GM12878 (cell line): ENCODE measurements around the gene NUDT16L1. TPM values are rescaled to one million over a fixed set of nuclear protein-coding genes. Genes with fewer than 3 reads are reported as not detected.

ENCODE experiments used
- ATAC-seq: fragments of 200-7000 bp; cut with Tn5 transposase; 3 replicates; pipeline ENCODE4 v1.9.1; 2020; ENCODE audit warnings: mild to moderate bottlenecking, moderate library complexity
- BruUV-seq: library from RNA; stranded (reverse); fragments of 400-500 nt; replicated peaks from 2 replicates; lab custom pipeline; 2021; lab: Mats Ljungman, UMichigan
- CTCF ChIA-PET: fragments of 300-600 bp; sonication (Branson Sonifier 250); formaldehyde crosslinking; extraction: SDS; loops from one replicate; lab custom pipeline; 2021; ENCODE audit warnings: inconsistent platforms; lab: Yijun Ruan, JAX
- POLR2A ChIA-PET: fragments of 350-600 bp; formaldehyde crosslinking; extraction: SDS; loops from one replicate; lab custom pipeline; 2021; ENCODE audit warnings: inconsistent platforms; lab: Charles Lee
- RAD21 ChIA-PET: fragments of 300-600 bp; sonication (Branson Sonifier 250); formaldehyde crosslinking; loops from one replicate; lab custom pipeline; 2023; ENCODE audit warnings: antibody characterized with exemption; ENCODE audit not compliant: unreplicated experiment; lab: Charles Lee
- SMC1A ChIA-PET: fragments of 300-600 bp; sonication (Branson Sonifier 250); formaldehyde crosslinking; loops from one replicate; lab custom pipeline; 2023; ENCODE audit not compliant: unreplicated experiment, uncharacterized antibody; lab: Charles Lee
- DNase-seq: peaks from one replicate; pipeline ENCODE4 v3.0.0-alpha.2; 2011; ENCODE audit warnings: low read depth, low spot score
- FAIRE-seq: peaks from 3 replicates; lab custom pipeline; 2011; peaks lifted over from hg19 to GRCh38; lab: Jason Lieb, UNC
- H2AFZ ChIP-seq: 2 replicates; pipeline ENCODE4 v1.6.0; 2011; ENCODE audit warnings: low read depth, low read length, control low read depth; ENCODE audit not compliant: control insufficient read depth
- H3K27ac ChIP-seq: 2 replicates; pipeline ENCODE4 v1.5.1; 2011; ENCODE audit warnings: control low read depth; ENCODE audit not compliant: control insufficient read depth, insufficient read depth
- H3K27me3 ChIP-seq, 2 experiments: replicated peaks in 1 of 2; 2 replicates each; pipeline versions ENCODE4 v1.6.0 to v1.6.1; 2011; ENCODE audit warnings: low read length in 1 of 2; ENCODE audit not compliant: control insufficient read depth in 2 of 2, insufficient read depth in 2 of 2
- H3K36me3 ChIP-seq, 2 experiments: 2 replicates each; pipeline ENCODE4 v1.5.1; 2011; ENCODE audit warnings: low read length in 1 of 2; ENCODE audit not compliant: control insufficient read depth in 2 of 2, insufficient read depth in 2 of 2
- H3K4me1 ChIP-seq: 2 replicates; pipeline ENCODE4 v1.6.1; 2011; ENCODE audit warnings: mild to moderate bottlenecking, low read length, moderate library complexity, mixed read lengths; ENCODE audit not compliant: control insufficient read depth, insufficient read depth
- H3K4me2 ChIP-seq: 2 replicates; pipeline ENCODE4 v1.6.0; 2011; ENCODE audit warnings: control low read depth; ENCODE audit not compliant: control insufficient read depth, insufficient read depth
- H3K4me3 ChIP-seq: fragments of 200-600 bp; sonication (generic); 2 replicates; pipeline ENCODE4 v1.5.1; 2016
- H3K79me2 ChIP-seq: 2 replicates; pipeline ENCODE4 v1.6.0; 2011; ENCODE audit warnings: low read length; ENCODE audit not compliant: control insufficient read depth, insufficient read depth
- H3K9ac ChIP-seq: 2 replicates; pipeline ENCODE4 v1.8.0; 2011; ENCODE audit warnings: low read length, control low read depth, mixed read lengths; ENCODE audit not compliant: control insufficient read depth, insufficient read depth
- H3K9me3 ChIP-seq: replicated peaks from 3 replicates; pipeline ENCODE4 v1.5.1; 2011; ENCODE audit warnings: mild to moderate bottlenecking, low read length; ENCODE audit not compliant: control insufficient read depth, insufficient read depth
- H4K20me1 ChIP-seq: 2 replicates; pipeline ENCODE4 v1.6.0; 2011; ENCODE audit not compliant: control insufficient read depth, insufficient read depth
- HDAC6 ChIP-seq: fragments of 200-600 bp; sonication (generic); IDR thresholded peaks from one replicate; pipeline ENCODE4 v1.8.0; 2017; ENCODE audit warnings: antibody characterized with exemption; ENCODE audit not compliant: unreplicated experiment
- IRF5 ChIP-seq: fragments of 450-650 bp; IDR thresholded peaks from 2 replicates; pipeline ENCODE4 v1.6.1; 2017; ENCODE audit warnings: borderline replicate concordance
- NKRF ChIP-seq: fragments of 450-650 bp; conservative IDR thresholded peaks from 2 replicates; pipeline ENCODE4 v1.6.1; 2017; ENCODE audit warnings: mild to moderate bottlenecking, moderate library complexity
- PML ChIP-seq: IDR thresholded peaks from 2 replicates; pipeline ENCODE4 v1.6.1; 2012; ENCODE audit warnings: low read length, inconsistent platforms
- SMARCA5 ChIP-seq: fragments of 450-650 bp; IDR thresholded peaks from 2 replicates; pipeline ENCODE4 v1.6.1; 2017; ENCODE audit warnings: mild to moderate bottlenecking
- SUPT20H ChIP-seq: IDR thresholded peaks from 2 replicates; pipeline ENCODE4 v1.6.1; 2011; ENCODE audit warnings: low read depth, mild to moderate bottlenecking, low read length, moderate library complexity, borderline replicate concordance; ENCODE audit not compliant: control insufficient read depth
- TBL1XR1 ChIP-seq: IDR thresholded peaks from 2 replicates; pipeline ENCODE4 v1.6.1; 2012; ENCODE audit warnings: low read depth, low read length, improper control_type of control experiment
- YBX1 ChIP-seq: fragments of 450-650 bp; IDR thresholded peaks from 2 replicates; pipeline ENCODE4 v1.6.1; 2016; ENCODE audit warnings: antibody characterized with exemption
- ZNF274 ChIP-seq: IDR thresholded peaks from one replicate; pipeline ENCODE4 v1.8.0; 2011; ENCODE audit not compliant: insufficient read length, insufficient read depth
- ZNF384 ChIP-seq: IDR thresholded peaks from 2 replicates; pipeline ENCODE4 v1.6.1; 2012; ENCODE audit warnings: low read depth, mild to moderate bottlenecking, low read length, improper control_type of control experiment, borderline replicate concordance
- WGBS: methylation state at CpG from one replicate; pipeline ENCODE4 v1.1.6; 2016; ENCODE audit warnings: low lambda C conversion rate; ENCODE audit not compliant: insufficient replicate concordance, insufficient coverage; ENCODE audit errors: missing lambda C conversion rate; 5-methylcytosine and 5-hydroxymethylcytosine counted together
- in situ Hi-C: fragments of 300-500 bp; cut with MboI; formaldehyde crosslinking; loops from 9 replicates; pipeline ENCODE4 v1.14.3; 2018; ENCODE audit warnings: mixed read lengths
- intact Hi-C: fragments of 100-400 bp; cut with micrococcal nuclease; formaldehyde crosslinking; loops from one replicate; pipeline ENCODE4 v1.14.2; 2022; ENCODE audit not compliant: unreplicated experiment
- polyA plus RNA-seq, 11 experiments: library from polyadenylated mRNA; depleted of rRNA in 4 of 11; unstranded in 6 of 11; stranded (reverse) in 5 of 11; fragments of >200 nt; fragmentation: Nextera tagmentation in 4 of 11; fragmentation: Illumina TruSeq in 1 of 11; extraction: Ambion mirVana in 4 of 11; extraction: Trizol in 1 of 11; gene quantifications; 1 replicate in 1 of 11; 2 replicates in 10 of 11; pipeline versions ENCODE4 v1.2.1 to v1.2.3, GENCODE V29; 2011 to 2016; ENCODE audit warnings: inconsistent platforms in 2 of 11, missing spikeins in 2 of 11, low read depth in 1 of 11
- total RNA-seq, 4 experiments: library from RNA; depleted of rRNA in 3 of 4; stranded (reverse); fragments of >200 nt in 3 of 4; fragmentation: Illumina TruSeq in 1 of 4; extraction: Trizol in 1 of 4; gene quantifications; 2 replicates each; pipeline versions ENCODE4 v1.2.1 to v1.2.3, GENCODE V29; 2013 to 2021
- TF ChIP-seq, protein P1 (sequence below): fragments of 150-350 bp; IDR thresholded peaks from 2 replicates; pipeline ENCODE4 v1.6.1; 2016; ENCODE audit warnings: low read depth, low read length
- TF ChIP-seq, protein P2 (sequence below): IDR thresholded peaks from 2 replicates; pipeline ENCODE4 v1.6.1; 2012; ENCODE audit warnings: improper control_type of control experiment, low read depth, low read length; ENCODE audit not compliant: insufficient replicate concordance

The NUDT16L1 gene
- total and polyA plus RNA-seq, 10 of the 15 experiments (the other 5 are each of a cell fraction or from before 2014, with no cell fraction given): 1.4 to 77.7 (median 28.9) TPM

GRCh38 chr16:4663465-4663776, 29.9 kb upstream of the NUDT16L1 start:
- DNase-seq (no peak), FAIRE-seq (no peak), ATAC-seq (no peak)
- BruUV-seq: no TSS peak
- 75% methylated on average over 5 of the region's 5 CpGs for WGBS
- POLR2A ChIA-PET: no interaction called here
- RAD21 ChIA-PET: no interaction called here
- Histone ChIP-seq H3K4me3 (no peak overlapping the region), H4K20me1 (no peaks in the 10 kb centered on the region), H3K27me3 (no peaks in the 10 kb centered on the region), H3K27ac (no peak overlapping the region), H3K79me2 (no peaks in the 10 kb centered on the region), H3K4me2 (no peak overlapping the region), H3K9me3 (no peaks in the 10 kb centered on the region), H2AFZ (no peak overlapping the region), H3K9ac (no peak overlapping the region), H3K4me1 (peaks cover 16% of the 10 kb centered on the region), H3K36me3 (peaks cover 18 to 29% of the 10 kb centered on the region in 2 experiments; a peak in 3 of 4 replicates)
- CTCF ChIA-PET: no interaction called here
- in situ Hi-C loops (no loop called here), intact Hi-C loops (no loop called here)
- SMC1A ChIA-PET: no interaction called here
- TF ChIP-seq, protein P1, sequence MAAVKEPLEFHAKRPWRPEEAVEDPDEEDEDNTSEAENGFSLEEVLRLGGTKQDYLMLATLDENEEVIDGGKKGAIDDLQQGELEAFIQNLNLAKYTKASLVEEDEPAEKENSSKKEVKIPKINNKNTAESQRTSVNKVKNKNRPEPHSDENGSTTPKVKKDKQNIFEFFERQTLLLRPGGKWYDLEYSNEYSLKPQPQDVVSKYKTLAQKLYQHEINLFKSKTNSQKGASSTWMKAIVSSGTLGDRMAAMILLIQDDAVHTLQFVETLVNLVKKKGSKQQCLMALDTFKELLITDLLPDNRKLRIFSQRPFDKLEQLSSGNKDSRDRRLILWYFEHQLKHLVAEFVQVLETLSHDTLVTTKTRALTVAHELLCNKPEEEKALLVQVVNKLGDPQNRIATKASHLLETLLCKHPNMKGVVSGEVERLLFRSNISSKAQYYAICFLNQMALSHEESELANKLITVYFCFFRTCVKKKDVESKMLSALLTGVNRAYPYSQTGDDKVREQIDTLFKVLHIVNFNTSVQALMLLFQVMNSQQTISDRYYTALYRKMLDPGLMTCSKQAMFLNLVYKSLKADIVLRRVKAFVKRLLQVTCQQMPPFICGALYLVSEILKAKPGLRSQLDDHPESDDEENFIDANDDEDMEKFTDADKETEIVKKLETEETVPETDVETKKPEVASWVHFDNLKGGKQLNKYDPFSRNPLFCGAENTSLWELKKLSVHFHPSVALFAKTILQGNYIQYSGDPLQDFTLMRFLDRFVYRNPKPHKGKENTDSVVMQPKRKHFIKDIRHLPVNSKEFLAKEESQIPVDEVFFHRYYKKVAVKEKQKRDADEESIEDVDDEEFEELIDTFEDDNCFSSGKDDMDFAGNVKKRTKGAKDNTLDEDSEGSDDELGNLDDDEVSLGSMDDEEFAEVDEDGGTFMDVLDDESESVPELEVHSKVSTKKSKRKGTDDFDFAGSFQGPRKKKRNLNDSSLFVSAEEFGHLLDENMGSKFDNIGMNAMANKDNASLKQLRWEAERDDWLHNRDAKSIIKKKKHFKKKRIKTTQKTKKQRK: no peak
- no peak for TF ChIP-seq TBL1XR1
- no peak for TF ChIP-seq SMARCA5
- TF ChIP-seq, protein P2, sequence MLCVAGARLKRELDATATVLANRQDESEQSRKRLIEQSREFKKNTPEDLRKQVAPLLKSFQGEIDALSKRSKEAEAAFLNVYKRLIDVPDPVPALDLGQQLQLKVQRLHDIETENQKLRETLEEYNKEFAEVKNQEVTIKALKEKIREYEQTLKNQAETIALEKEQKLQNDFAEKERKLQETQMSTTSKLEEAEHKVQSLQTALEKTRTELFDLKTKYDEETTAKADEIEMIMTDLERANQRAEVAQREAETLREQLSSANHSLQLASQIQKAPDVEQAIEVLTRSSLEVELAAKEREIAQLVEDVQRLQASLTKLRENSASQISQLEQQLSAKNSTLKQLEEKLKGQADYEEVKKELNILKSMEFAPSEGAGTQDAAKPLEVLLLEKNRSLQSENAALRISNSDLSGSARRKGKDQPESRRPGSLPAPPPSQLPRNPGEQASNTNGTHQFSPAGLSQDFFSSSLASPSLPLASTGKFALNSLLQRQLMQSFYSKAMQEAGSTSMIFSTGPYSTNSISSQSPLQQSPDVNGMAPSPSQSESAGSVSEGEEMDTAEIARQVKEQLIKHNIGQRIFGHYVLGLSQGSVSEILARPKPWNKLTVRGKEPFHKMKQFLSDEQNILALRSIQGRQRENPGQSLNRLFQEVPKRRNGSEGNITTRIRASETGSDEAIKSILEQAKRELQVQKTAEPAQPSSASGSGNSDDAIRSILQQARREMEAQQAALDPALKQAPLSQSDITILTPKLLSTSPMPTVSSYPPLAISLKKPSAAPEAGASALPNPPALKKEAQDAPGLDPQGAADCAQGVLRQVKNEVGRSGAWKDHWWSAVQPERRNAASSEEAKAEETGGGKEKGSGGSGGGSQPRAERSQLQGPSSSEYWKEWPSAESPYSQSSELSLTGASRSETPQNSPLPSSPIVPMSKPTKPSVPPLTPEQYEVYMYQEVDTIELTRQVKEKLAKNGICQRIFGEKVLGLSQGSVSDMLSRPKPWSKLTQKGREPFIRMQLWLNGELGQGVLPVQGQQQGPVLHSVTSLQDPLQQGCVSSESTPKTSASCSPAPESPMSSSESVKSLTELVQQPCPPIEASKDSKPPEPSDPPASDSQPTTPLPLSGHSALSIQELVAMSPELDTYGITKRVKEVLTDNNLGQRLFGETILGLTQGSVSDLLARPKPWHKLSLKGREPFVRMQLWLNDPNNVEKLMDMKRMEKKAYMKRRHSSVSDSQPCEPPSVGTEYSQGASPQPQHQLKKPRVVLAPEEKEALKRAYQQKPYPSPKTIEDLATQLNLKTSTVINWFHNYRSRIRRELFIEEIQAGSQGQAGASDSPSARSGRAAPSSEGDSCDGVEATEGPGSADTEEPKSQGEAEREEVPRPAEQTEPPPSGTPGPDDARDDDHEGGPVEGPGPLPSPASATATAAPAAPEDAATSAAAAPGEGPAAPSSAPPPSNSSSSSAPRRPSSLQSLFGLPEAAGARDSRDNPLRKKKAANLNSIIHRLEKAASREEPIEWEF: no peak
- TF ChIP-seq IRF5: no peak
- TF ChIP-seq ZNF274: no peak
- TF ChIP-seq NKRF: no peak
- TF ChIP-seq HDAC6: no peak
- no peak for TF ChIP-seq PML
- TF ChIP-seq ZNF384: no peak
- no peak for TF ChIP-seq YBX1
- TF ChIP-seq SUPT20H: no peak
